ENCODE results near the gene SOX10.

Gene SOX10

GRCh38 chr22:37929390-37929789, 55.0 kb downstream of the SOX10 start:
- no peak for DNase-seq

GRCh38 chr22:37927637-37927936, 56.8 kb downstream of the SOX10 start:
- DNase-seq: no peak

GRCh38 chr22:37926771-37927636, 57.4 kb downstream of the SOX10 start:
- DNase-seq: no peak

DNA sequence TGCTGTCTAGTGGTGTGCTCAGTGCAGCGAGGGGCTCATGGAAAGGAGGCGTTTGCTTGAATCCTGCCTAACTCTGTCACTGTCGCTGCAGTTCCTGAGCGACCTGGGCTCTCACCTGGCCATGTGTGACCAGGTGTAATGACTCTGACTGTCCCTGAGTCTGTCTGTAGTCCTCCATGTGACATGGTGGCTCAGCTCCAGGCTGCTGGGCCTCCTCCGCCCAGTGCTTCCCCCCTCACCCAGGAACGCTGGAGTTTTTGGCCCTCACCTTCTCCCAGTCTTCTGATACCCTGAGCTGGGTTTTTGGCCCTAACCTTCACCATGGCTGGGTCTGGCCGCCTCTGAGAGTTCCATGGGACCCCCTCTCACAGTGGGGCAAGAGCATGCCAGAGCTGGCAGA, 58.0 kb downstream of the SOX10 start:
- DNase-seq: no peak

GRCh38 chr22:37925767-37926166, 58.6 kb downstream of the SOX10 start:
- DNase-seq: no peak

DNA sequence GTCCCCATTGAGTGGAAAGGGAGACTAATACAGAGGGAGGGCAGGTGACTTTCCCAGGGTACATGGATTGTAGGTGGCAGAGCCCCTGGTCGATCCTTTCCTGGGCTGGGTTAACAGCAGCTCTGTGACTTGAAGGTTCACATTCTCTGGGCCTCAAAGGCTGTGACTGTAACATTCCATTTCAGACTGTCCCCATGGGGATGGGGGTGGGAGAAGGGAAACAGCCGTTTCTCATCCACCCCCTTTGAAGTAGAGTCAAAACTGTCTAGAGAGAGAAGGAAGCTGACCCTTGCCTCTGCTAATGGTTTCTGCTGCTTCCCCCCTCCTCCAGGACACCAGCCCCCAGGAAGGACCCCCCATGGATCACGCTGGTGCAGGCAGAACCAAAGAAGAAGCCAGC, 59.0 kb downstream of the SOX10 start:
- no peak for DNase-seq

- DNase-seq: no peak
These were observed 59.8 kb downstream of the SOX10 start for GRCh38 chr22:37924386-37925065.

GRCh38 chr22:37923927-37924326, 60.4 kb downstream of the SOX10 start:
- no peak for DNase-seq

All from effector CD8-positive, alpha-beta T cell (primary cell).